GM21529 (cell line): ENCODE results near the gene KCTD21.
A peak's percentile ranks its signal among the peaks of the same experiment; 100 is the strongest.

ENCODE experiments used
- ATAC-seq: cut with Tn5 transposase; IDR thresholded peaks from one replicate; pipeline ENCODE4 v1.9.1; 2021; ENCODE audit not compliant: unreplicated experiment

Gene KCTD21

GRCh38 chr11:78202733-78203167 is 14.3 kb upstream of the KCTD21 start:
- ATAC-seq = no peak

GRCh38 chr11:78201096-78201818 is 12.8 kb upstream of the KCTD21 start:
- ATAC-seq = no peak

- no peak for ATAC-seq
Measured at GRCh38 chr11:78200553-78200952, 12.1 kb upstream of the KCTD21 start.

- no peak for ATAC-seq
Measured at GRCh38 chr11:78200061-78200460, 11.6 kb upstream of the KCTD21 start.

GRCh38 chr11:78199653-78200015 is 11.2 kb upstream of the KCTD21 start:
- no peak for ATAC-seq

GRCh38 chr11:78199015-78199652 is 10.7 kb upstream of the KCTD21 start:
- no peak for ATAC-seq

GRCh38 chr11:78197816-78198215 is 9.4 kb upstream of the KCTD21 start:
- ATAC-seq = no peak

- no peak for ATAC-seq
Measured at GRCh38 chr11:78196661-78197091, 8.2 kb upstream of the KCTD21 start.

GRCh38 chr11:78195917-78196560 is 7.6 kb upstream of the KCTD21 start:
- no peak for ATAC-seq

GRCh38 chr11:78194490-78194889 is 6.1 kb upstream of the KCTD21 start:
- ATAC-seq = no peak

- no peak for ATAC-seq
Measured at GRCh38 chr11:78193806-78194205, 5.4 kb upstream of the KCTD21 start.

- ATAC-seq = no peak
Measured at GRCh38 chr11:78192911-78193351, 4.5 kb upstream of the KCTD21 start.

- no peak for ATAC-seq
Measured at GRCh38 chr11:78192223-78192719, 3.8 kb upstream of the KCTD21 start.

GRCh38 chr11:78190871-78191538 is 2.6 kb upstream of the KCTD21 start:
- no peak for ATAC-seq

- no peak for ATAC-seq
Measured at GRCh38 chr11:78190374-78190773, 1.9 kb upstream of the KCTD21 start.

- ATAC-seq = no peak
Measured at GRCh38 chr11:78189851-78190250, 1.4 kb upstream of the KCTD21 start.

- ATAC-seq = no peak
Measured at GRCh38 chr11:78189174-78189724, 823 bp upstream of the KCTD21 start.

- peak; percentile 22 for ATAC-seq
Measured at GRCh38 chr11:78187366-78188285, 800 bp downstream of the KCTD21 start.

GRCh38 chr11:78181185-78181584 is 7.2 kb downstream of the KCTD21 start:
- ATAC-seq = no peak

- ATAC-seq = no peak
Measured at GRCh38 chr11:78180751-78181150, 7.7 kb downstream of the KCTD21 start.
